H1 (cell line): ENCODE measurements around the gene EFHC1. TPM values are rescaled to one million over a fixed set of nuclear protein-coding genes. Genes with fewer than 3 reads are reported as not detected.

Source experiments
- CTCF ChIA-PET: fragments of 300-600 bp; sonication (Branson Sonifier 250); formaldehyde crosslinking; loops from one replicate; lab custom pipeline; 2021; ENCODE audit not compliant: partially characterized antibody; lab: Charles Lee
- POLR2A ChIA-PET: fragments of 300-600 bp; sonication (Branson Sonifier 250); formaldehyde crosslinking; loops from one replicate; lab custom pipeline; 2021; ENCODE audit warnings: inconsistent platforms; ENCODE audit not compliant: partially characterized antibody; lab: Charles Lee
- DNase-seq, 2 experiments: peaks; one replicate each; pipeline versions ENCODE4 v3.0.0 to v3.0.0-alpha.2; 2010 to 2022; ENCODE audit warnings: low spot score in 2 of 2, low read depth in 1 of 2, mixed read lengths in 1 of 2
- FAIRE-seq: peaks from 2 replicates; lab custom pipeline; 2011; peaks lifted over from hg19 to GRCh38; lab: Jason Lieb, UNC
- H2AFZ ChIP-seq: 2 replicates; pipeline ENCODE4 v1.8.1; 2012; ENCODE audit warnings: low read length, inconsistent platforms
- H2AK5ac ChIP-seq: 2 replicates; pipeline ENCODE4 v1.6.1; 2013; ENCODE audit warnings: low read depth, low read length
- H2BK120ac ChIP-seq: replicated peaks from 2 replicates; pipeline ENCODE3; 2013; ENCODE audit warnings: low read depth, low read length, inconsistent platforms
- H2BK12ac ChIP-seq: 2 replicates; pipeline ENCODE4 v1.6.1; 2013; ENCODE audit warnings: low read depth, low read length
- H2BK15ac ChIP-seq: 2 replicates; pipeline ENCODE4 v1.6.1; 2013; ENCODE audit warnings: low read length
- H2BK20ac ChIP-seq: 2 replicates; pipeline ENCODE4 v1.6.1; 2013; ENCODE audit warnings: low read length
- H2BK5ac ChIP-seq: 2 replicates; pipeline ENCODE4 v1.6.1; 2013; ENCODE audit warnings: low read depth, low read length
- H3K14ac ChIP-seq: 2 replicates; pipeline ENCODE4 v1.6.1; 2013; ENCODE audit warnings: inconsistent platforms; ENCODE audit not compliant: insufficient read length
- H3K18ac ChIP-seq: 2 replicates; pipeline ENCODE4 v1.6.1; 2013; ENCODE audit warnings: low read length; ENCODE audit errors: extremely low read depth
- H3K23ac ChIP-seq: 2 replicates; pipeline ENCODE4 v1.6.1; 2013; ENCODE audit warnings: inconsistent platforms; ENCODE audit not compliant: insufficient read length
- H3K23me2 ChIP-seq: 2 replicates; pipeline ENCODE4 v1.6.1; 2013; ENCODE audit warnings: low read depth, low read length
- H3K27ac ChIP-seq: 2 replicates; pipeline ENCODE4 v1.6.1; 2011; ENCODE audit warnings: low read depth, low read length, inconsistent platforms
- H3K27me3 ChIP-seq, 4 experiments: replicated peaks in 1 of 4; 1 replicate in 1 of 4; 2 replicates in 3 of 4; pipeline versions ENCODE4 v1.6.1 to v1.8.1; 2011 to 2013; ENCODE audit warnings: low read length in 3 of 4, mild to moderate bottlenecking in 3 of 4, inconsistent platforms in 2 of 4, mixed read lengths in 2 of 4, moderate library complexity in 1 of 4; ENCODE audit not compliant: control insufficient read depth in 3 of 4, insufficient read depth in 3 of 4; ENCODE audit errors: extremely low read depth in 1 of 4
- H3K36me3 ChIP-seq, 4 experiments: 2 replicates each; pipeline versions ENCODE4 v1.6.1 to v1.8.1; 2011 to 2013; ENCODE audit warnings: mild to moderate bottlenecking in 4 of 4, low read length in 3 of 4, moderate library complexity in 2 of 4, control low read depth in 1 of 4, inconsistent platforms in 1 of 4; ENCODE audit not compliant: insufficient read depth in 4 of 4, control insufficient read depth in 2 of 4
- H3K4ac ChIP-seq: replicated peaks from 2 replicates; pipeline ENCODE3; 2013; ENCODE audit warnings: low read length, low read depth, mixed read lengths, inconsistent platforms; ENCODE audit not compliant: insufficient read length
- H3K4me1 ChIP-seq, 4 experiments: replicated peaks in 1 of 4; 1 replicate in 1 of 4; 2 replicates in 3 of 4; pipeline versions ENCODE4 v1.6.1 to v1.8.1; 2011 to 2013; ENCODE audit warnings: low read length in 3 of 4, inconsistent platforms in 2 of 4, mixed read lengths in 1 of 4; ENCODE audit not compliant: insufficient read depth in 4 of 4, control insufficient read depth in 3 of 4
- H3K4me2 ChIP-seq, 2 experiments: 2 replicates each; pipeline versions ENCODE4 v1.6.1 to v1.8.1; 2011 to 2013; ENCODE audit warnings: low read depth in 2 of 2, low read length in 2 of 2, control low read depth in 1 of 2, inconsistent platforms in 1 of 2, mild to moderate bottlenecking in 1 of 2; ENCODE audit not compliant: insufficient read depth in 1 of 2
- H3K4me3 ChIP-seq, 4 experiments: fragments of 200-600, 300-600 bp in 1 of 4; sonication (generic), shearing (Covaris generic), sonication (Bioruptor Twin) in 1 of 4; 2 replicates each; pipeline versions ENCODE4 v1.5.1 to v1.8.1; 2011 to 2016; ENCODE audit warnings: low read length in 4 of 4, low read depth in 3 of 4, control low read depth in 2 of 4, inconsistent platforms in 2 of 4, mild to moderate bottlenecking in 2 of 4, mixed read lengths in 1 of 4, moderate library complexity in 1 of 4; ENCODE audit not compliant: insufficient read depth in 2 of 4; ENCODE audit errors: extremely low read depth in 1 of 4
- H3K56ac ChIP-seq: replicated peaks from 2 replicates; pipeline ENCODE3; 2013; ENCODE audit warnings: low read depth, mild to moderate bottlenecking, mixed read lengths, low read length, inconsistent platforms; ENCODE audit not compliant: insufficient read length
- H3K79me1 ChIP-seq: 2 replicates; pipeline ENCODE4 v1.6.1; 2013; ENCODE audit warnings: low read depth, low read length, control low read depth
- H3K79me2 ChIP-seq, 2 experiments: 2 replicates each; pipeline versions ENCODE4 v1.6.1 to v1.8.1; 2012 to 2013; ENCODE audit warnings: low read length in 2 of 2, mild to moderate bottlenecking in 2 of 2, inconsistent platforms in 1 of 2; ENCODE audit not compliant: insufficient read depth in 2 of 2, control insufficient read depth in 1 of 2
- H3K9ac ChIP-seq, 4 experiments: replicated peaks in 1 of 4; 1 replicate in 1 of 4; 2 replicates in 3 of 4; pipeline versions ENCODE4 v1.6.1 to v1.8.1; 2011 to 2013; ENCODE audit warnings: low read depth in 3 of 4, low read length in 3 of 4, control low read depth in 2 of 4, mild to moderate bottlenecking in 2 of 4, moderate library complexity in 2 of 4, inconsistent platforms in 1 of 4; ENCODE audit errors: extremely low read depth in 1 of 4
- H3K9me3 ChIP-seq, 2 experiments: 2 replicates each; pipeline versions ENCODE4 v1.6.1 to v1.8.1; 2012 to 2013; ENCODE audit warnings: mild to moderate bottlenecking in 2 of 2, moderate library complexity in 2 of 2, control low read depth in 1 of 2, inconsistent platforms in 1 of 2, low read depth in 1 of 2, low read length in 1 of 2, mixed read lengths in 1 of 2; ENCODE audit not compliant: insufficient read depth in 2 of 2
- H4K20me1 ChIP-seq, 2 experiments: replicated peaks in 1 of 2; 2 replicates each; pipeline versions ENCODE3 to v1.8.1; 2011 to 2013; ENCODE audit warnings: inconsistent platforms in 2 of 2, low read length in 2 of 2, mild to moderate bottlenecking in 1 of 2; ENCODE audit not compliant: insufficient read depth in 2 of 2, control insufficient read depth in 1 of 2
- H4K5ac ChIP-seq: 2 replicates; pipeline ENCODE4 v1.6.1; 2013; ENCODE audit warnings: low read length, low read depth, mixed read lengths, inconsistent platforms; ENCODE audit not compliant: insufficient read length
- H4K8ac ChIP-seq: 2 replicates; pipeline ENCODE4 v1.8.0; 2013; ENCODE audit warnings: mild to moderate bottlenecking, moderate library complexity, low read length, inconsistent platforms; ENCODE audit not compliant: insufficient read depth; ENCODE audit errors: extremely low read depth
- H4K91ac ChIP-seq: replicated peaks from 2 replicates; pipeline ENCODE3; 2013; ENCODE audit warnings: low read length, mixed read lengths, inconsistent platforms; ENCODE audit not compliant: insufficient read length
- BRCA1 ChIP-seq: IDR thresholded peaks from 2 replicates; pipeline ENCODE4 v1.6.1; 2012; ENCODE audit warnings: low read depth, low read length, improper control_type of control experiment
- HDAC2 ChIP-seq, 2 experiments: fragments of 300-600 bp in 1 of 2; sonication (generic) in 1 of 2; IDR thresholded peaks; 2 replicates each; pipeline ENCODE4 v1.6.1; 2011 to 2012; ENCODE audit warnings: low read depth in 2 of 2, low read length in 2 of 2, mild to moderate bottlenecking in 2 of 2, moderate library complexity in 2 of 2, borderline replicate concordance in 1 of 2, inconsistent platforms in 1 of 2
- JUND ChIP-seq: IDR thresholded peaks from 2 replicates; pipeline ENCODE4 v1.6.1; 2011; ENCODE audit warnings: mild to moderate bottlenecking, improper control_type of control experiment, low read length
- WGBS, 2 experiments: shearing (Covaris generic) in 1 of 2; methylation state at CpG; one replicate each; pipeline versions ENCODE4 v1.1.6 to v1.1.7; 2013 to 2015; ENCODE audit warnings: low lambda C conversion rate in 2 of 2, mixed read lengths in 2 of 2, inconsistent platforms in 1 of 2, low coverage in 1 of 2, missing lambda C conversion rate in 1 of 2; ENCODE audit not compliant: insufficient replicate concordance in 2 of 2, insufficient coverage in 1 of 2, insufficient read length in 1 of 2; ENCODE audit errors: extremely low coverage in 1 of 2, missing lambda C conversion rate in 1 of 2; 5-methylcytosine and 5-hydroxymethylcytosine counted together
- polyA plus RNA-seq, 7 experiments: library from polyadenylated mRNA; depleted of rRNA in 3 of 7; stranded (reverse) in 5 of 7; unstranded in 2 of 7; fragments of >200 nt in 5 of 7; fragments of 200-250 nt in 2 of 7; gene quantifications; 1 replicate in 5 of 7; 2 replicates in 1 of 7; 4 replicates in 1 of 7; pipeline versions ENCODE4 v1.2.1 to v1.2.3, GENCODE V29; 2011 to 2013; ENCODE audit warnings: missing spikeins in 2 of 7, mixed read lengths in 2 of 7
- total RNA-seq: library from RNA; stranded (reverse); fragmentation: NEBNext Ultra II Directional; extraction: Animal tissue kit (Norgen Biotek cat#: 25700); gene quantifications from 2 replicates; pipeline ENCODE4 v1.2.1, GENCODE V29; 2021
- TF ChIP-seq, protein P1 (sequence below): IDR thresholded peaks from 2 replicates; pipeline ENCODE4 v1.6.1; 2012; ENCODE audit warnings: low read length, inconsistent platforms

The EFHC1 gene
- total and polyA plus RNA-seq, 2 of the 8 experiments (the other 6 are each of a cell fraction or from before 2014, with no cell fraction given): 10.5 to 16.4 TPM

DNA sequence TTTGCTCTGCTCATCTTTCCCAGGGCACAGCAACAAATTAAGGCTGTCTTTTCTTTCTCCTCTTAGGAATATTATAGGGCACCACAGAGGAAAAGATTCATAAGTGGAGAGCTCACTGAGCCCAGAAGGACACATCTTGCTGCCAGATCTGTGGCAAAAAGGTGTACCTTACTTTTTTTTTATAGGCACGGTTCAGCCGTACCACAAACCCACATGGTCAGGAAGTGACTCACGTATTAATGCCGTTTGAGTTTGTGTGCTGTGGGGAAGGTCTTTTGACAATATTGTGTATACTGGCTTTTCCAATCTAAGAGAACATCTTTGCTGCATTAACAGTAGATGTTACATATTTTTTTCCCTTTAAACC, 29.8 kb upstream of the EFHC1 start:
- Histone ChIP-seq H3K14ac (no peak overlapping the region), H3K4ac (no peak overlapping the region), H2BK20ac (no peak overlapping the region), H3K18ac (no peak overlapping the region), H2BK120ac (no peak overlapping the region), H2BK5ac (no peak overlapping the region), H4K91ac (no peak overlapping the region), H4K5ac (no peak overlapping the region), H3K9ac (no peak overlapping the region), H3K36me3 (no peaks in the 10 kb centered on the region; a peak in 1 of 8 replicates), H3K56ac (no peak overlapping the region), H4K8ac (no peak overlapping the region), H2BK12ac (no peak overlapping the region), H3K27ac (no peak overlapping the region), H3K79me1 (no peaks in the 10 kb centered on the region), H3K23me2 (no peaks in the 10 kb centered on the region), H3K4me3 (no peak overlapping the region), H4K20me1 (peaks cover 0 to 1% of the 10 kb centered on the region in 2 experiments), H3K4me2 (no peak overlapping the region), H3K79me2 (no peaks in the 10 kb centered on the region), H2AFZ (no peak overlapping the region), H3K9me3 (peaks cover 6 to 15% of the 10 kb centered on the region in 2 experiments), H3K23ac (no peak overlapping the region), H2BK15ac (no peak overlapping the region), H3K27me3 (peaks cover 0 to 2% (median 0%) of the 10 kb centered on the region in 4 experiments; a peak in 1 of 7 replicates), H3K4me1 (no peaks in the 10 kb centered on the region), H2AK5ac (no peak overlapping the region)
- TF ChIP-seq, protein P1, sequence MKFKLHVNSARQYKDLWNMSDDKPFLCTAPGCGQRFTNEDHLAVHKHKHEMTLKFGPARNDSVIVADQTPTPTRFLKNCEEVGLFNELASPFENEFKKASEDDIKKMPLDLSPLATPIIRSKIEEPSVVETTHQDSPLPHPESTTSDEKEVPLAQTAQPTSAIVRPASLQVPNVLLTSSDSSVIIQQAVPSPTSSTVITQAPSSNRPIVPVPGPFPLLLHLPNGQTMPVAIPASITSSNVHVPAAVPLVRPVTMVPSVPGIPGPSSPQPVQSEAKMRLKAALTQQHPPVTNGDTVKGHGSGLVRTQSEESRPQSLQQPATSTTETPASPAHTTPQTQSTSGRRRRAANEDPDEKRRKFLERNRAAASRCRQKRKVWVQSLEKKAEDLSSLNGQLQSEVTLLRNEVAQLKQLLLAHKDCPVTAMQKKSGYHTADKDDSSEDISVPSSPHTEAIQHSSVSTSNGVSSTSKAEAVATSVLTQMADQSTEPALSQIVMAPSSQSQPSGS: no peak
- TF ChIP-seq HDAC2 (IDR thresholded peaks at IDR 0.05; ENCODE audit: borderline replicate concordance in 1 of 2, low read depth in 2 of 2, low read length in 2 of 2): no peak
- no peak for TF ChIP-seq JUND
- TF ChIP-seq BRCA1: no peak
- no peak for FAIRE-seq
- 92% methylated on average over 4 of the region's 4 CpGs; no CpG with 5 or more reads in 1 of the 2 experiments for WGBS, 2 experiments
- POLR2A ChIA-PET: interaction anchor here (1.0 kb wide), 1 partner anchor 105 kb away, joined by 3 read pairs; the partner anchor contains the start of gene MCM3
- DNase-seq: no peak
- CTCF ChIA-PET: interaction anchor here (0.6 to 6.1 kb wide), 7 partner anchors 9 to 299 kb away, joined by 4 to 29 read pairs (median 5); no protein-coding TSS in a partner anchor
